Aorta (tissue), 5 donors: ENCODE results near the gene COA1. TPM values are rescaled to one million over a fixed set of nuclear protein-coding genes. Genes with fewer than 3 reads are reported as not detected.

Experiments
- ATAC-seq: fragments of 200-7000 bp; cut with Tn5 transposase; one replicate; pipeline ENCODE4 v1.9.1; 2022; ENCODE audit warnings: moderate library complexity; ENCODE audit not compliant: low FRiP score
- DNase-seq, 2 donors: peaks; one replicate each; pipeline ENCODE4 v3.0.0-alpha.2; 2020
- H3K27ac ChIP-seq, 2 donors: one replicate each; pipeline ENCODE4 v1.5.1; 2013; ENCODE audit warnings: low read length in 2 of 2, mild to moderate bottlenecking in 2 of 2, moderate library complexity in 2 of 2, control low read depth in 1 of 2, inconsistent platforms in 1 of 2, low read depth in 1 of 2
- H3K27me3 ChIP-seq, 2 donors: one replicate each; pipeline ENCODE4 v1.6.1; 2013; ENCODE audit warnings: control low read depth in 1 of 2, low read length in 1 of 2, mild to moderate bottlenecking in 1 of 2, moderate library complexity in 1 of 2; ENCODE audit not compliant: insufficient read depth in 2 of 2, control insufficient read depth in 1 of 2
- H3K36me3 ChIP-seq, 2 donors: one replicate each; pipeline ENCODE4 v1.6.1; 2013; ENCODE audit warnings: control low read depth in 1 of 2, low read length in 1 of 2, mild to moderate bottlenecking in 1 of 2; ENCODE audit not compliant: insufficient read depth in 2 of 2, control insufficient read depth in 1 of 2
- H3K4me1 ChIP-seq, 2 donors: one replicate each; pipeline ENCODE4 v1.6.1; 2013; ENCODE audit warnings: low read length in 2 of 2, control low read depth in 1 of 2, mild to moderate bottlenecking in 1 of 2, moderate library complexity in 1 of 2; ENCODE audit not compliant: insufficient read depth in 2 of 2, control insufficient read depth in 1 of 2
- H3K4me3 ChIP-seq, 2 donors: one replicate each; pipeline ENCODE4 v1.5.1; 2013; ENCODE audit warnings: low read length in 2 of 2, control low read depth in 1 of 2, mild to moderate bottlenecking in 1 of 2
- H3K9me3 ChIP-seq: one replicate; pipeline ENCODE4 v1.6.1; 2013; ENCODE audit warnings: mild to moderate bottlenecking, low read length; ENCODE audit not compliant: control insufficient read depth
- WGBS, 2 donors: extraction: QIAGEN DNeasy Blood & Tissue Kit; methylation state at CpG; one replicate each; pipeline ENCODE4 v1.1.7; 2013; 5-methylcytosine and 5-hydroxymethylcytosine counted together
- intact Hi-C, 2 donors: fragments of 100-400 bp; cut with DNase I; formaldehyde crosslinking; loops; one replicate each; pipeline versions ENCODE4 v1.14.2 to v1.15.0; 2022
- polyA plus RNA-seq, 2 donors: library from polyadenylated mRNA; stranded (reverse); fragments of 200-250 nt; gene quantifications; one replicate each; pipeline ENCODE4 v1.2.3, GENCODE V29; 2013
- total RNA-seq, 2 donors: library from RNA; stranded (reverse); fragmentation: NEBNext Ultra II Directional; extraction: Animal tissue kit (Norgen Biotek cat#: 25700); gene quantifications; one replicate each; pipeline ENCODE4 v1.2.1, GENCODE V29; 2021
- donor health status: healthy with polysubstance abuse.
- donor health status: Bipolar disorder and iron deficiency.
- donor health status: DM: no; HTN: no; CAD: no.
- donor health status: DM: no; HTN: no; CAD: no.
- donor health status: DM: yes; HTN: yes; CAD: no.

The COA1 gene
- total and polyA plus RNA-seq, 4 donors = 36.5 to 57.2 (median 51.5) TPM

DNA sequence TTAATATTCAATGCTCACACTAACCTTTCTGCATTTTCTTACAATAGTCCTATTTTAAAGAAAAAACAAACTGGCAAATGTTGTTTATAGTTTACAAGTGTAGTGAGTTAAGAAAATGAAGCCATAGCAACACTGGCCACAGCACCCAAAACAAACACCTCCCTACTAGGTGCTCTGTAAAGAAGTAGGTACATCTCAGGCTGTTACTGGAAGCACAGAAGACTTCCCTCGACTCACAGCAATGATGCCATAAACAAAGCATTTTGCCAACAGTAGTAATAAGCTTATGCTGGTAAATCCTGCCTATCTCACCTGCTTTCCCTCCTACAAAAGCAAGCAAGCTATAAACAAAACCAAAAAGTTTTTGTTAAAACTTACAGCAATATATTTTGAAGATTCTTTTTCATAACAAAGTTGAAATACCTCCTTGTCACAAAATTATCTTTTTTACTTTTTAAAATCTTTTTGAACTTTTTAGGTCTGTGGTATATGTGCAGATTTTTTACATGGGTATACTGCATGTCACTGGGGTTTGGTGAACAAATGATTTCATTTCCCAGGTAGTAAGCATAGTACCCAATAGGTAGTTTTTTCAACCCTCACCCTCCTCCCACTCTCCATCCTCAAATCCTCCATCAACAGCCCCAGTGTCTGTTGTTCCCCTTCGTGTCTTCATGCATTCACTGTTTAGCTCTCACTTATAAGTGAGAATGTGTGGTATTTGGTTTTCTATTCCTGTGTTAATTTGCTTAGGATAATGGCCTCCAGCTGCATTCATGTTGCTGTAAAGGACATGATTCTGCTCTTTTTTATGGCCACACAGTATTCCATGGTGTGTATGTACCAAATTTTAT, 28.4 kb downstream of the COA1 start:
- ATAC-seq (no peak), DNase-seq (no peak)

GRCh38 chr7:43700059-43700501, 29.2 kb downstream of the COA1 start:
- 5 to 8% methylated on average over 6 of the region's 6 CpGs for WGBS, 2 donors
- Histone ChIP-seq H3K4me3 (no peak overlapping the region), H3K36me3 (no peaks in the 10 kb centered on the region), H3K27me3 (no peaks in the 10 kb centered on the region), H3K9me3 (no peaks in the 10 kb centered on the region), H3K4me1 (peaks cover 0 to 4% of the 10 kb centered on the region in 2 donors), H3K27ac (no peak overlapping the region)
- DNase-seq (no peak), ATAC-seq (peak; percentile 85)
- intact Hi-C loops = loop anchor here (1.0 to 2.0 kb wide), 2 partner anchors 19 to 118 kb away; no protein-coding TSS in a partner anchor

More for the DNA sequence above, 28.4 kb downstream of the COA1 start:
- intact Hi-C loops = loop anchor here (1.0 to 2.0 kb wide), 2 partner anchors 18 to 119 kb away; no protein-coding TSS in a partner anchor
- Histone ChIP-seq H3K4me3 (no peak overlapping the region), H3K4me1 (no peaks in the 10 kb centered on the region), H3K27ac (no peak overlapping the region), H3K9me3 (no peaks in the 10 kb centered on the region), H3K27me3 (no peaks in the 10 kb centered on the region), H3K36me3 (no peaks in the 10 kb centered on the region)
- WGBS, 2 donors = 41 to 44% methylated on average over 2 of the region's 2 CpGs

DNA sequence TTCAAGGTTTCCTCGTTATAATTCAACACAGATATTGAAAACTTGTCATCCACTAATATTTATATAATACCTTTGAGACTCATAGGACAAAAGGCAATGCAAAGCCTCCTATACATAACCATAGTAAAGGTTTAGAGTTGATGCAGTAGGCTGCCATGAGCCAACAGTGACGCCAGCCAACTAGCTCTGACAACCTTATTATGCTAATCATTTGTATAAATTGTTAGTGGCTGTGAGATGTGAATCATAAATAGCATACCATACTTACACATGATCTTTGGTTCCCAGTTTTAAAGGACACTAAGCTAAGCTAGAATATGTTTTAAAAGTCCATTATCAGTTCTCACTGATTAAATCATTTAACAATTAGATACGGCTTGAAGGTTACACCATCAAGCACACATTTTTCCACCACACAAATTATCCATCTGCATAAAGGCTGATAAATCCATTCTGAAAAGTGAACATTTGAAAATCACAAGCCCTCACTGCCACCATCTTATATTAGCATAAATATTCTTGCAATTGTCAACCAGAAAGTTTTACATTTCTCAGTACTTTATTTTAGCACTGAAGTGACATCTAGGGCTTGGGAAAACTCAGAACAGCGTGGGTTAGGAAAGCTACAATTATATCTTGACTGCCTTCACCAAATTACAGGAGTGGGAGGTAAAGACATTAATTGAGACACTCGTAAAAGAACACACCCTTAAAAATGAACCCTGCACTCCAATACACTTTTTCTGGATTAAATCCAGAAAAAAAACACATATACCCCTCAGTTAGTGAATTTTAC, 30.7 kb downstream of the COA1 start:
- no peaks in the 10 kb centered on the region for H3K9me3 ChIP-seq
- no peak for ATAC-seq
- no peak overlapping the region for H3K27ac ChIP-seq
- no peak for DNase-seq
- H3K36me3 ChIP-seq = no peaks in the 10 kb centered on the region
- WGBS, 2 donors = 83% methylated on average over 5 of the region's 5 CpGs
- H3K4me1 ChIP-seq = peaks cover 0 to 4% of the 10 kb centered on the region in 2 donors
- no peaks in the 10 kb centered on the region for H3K27me3 ChIP-seq
- no peak overlapping the region for H3K4me3 ChIP-seq
- intact Hi-C loops = no loop called here

DNA sequence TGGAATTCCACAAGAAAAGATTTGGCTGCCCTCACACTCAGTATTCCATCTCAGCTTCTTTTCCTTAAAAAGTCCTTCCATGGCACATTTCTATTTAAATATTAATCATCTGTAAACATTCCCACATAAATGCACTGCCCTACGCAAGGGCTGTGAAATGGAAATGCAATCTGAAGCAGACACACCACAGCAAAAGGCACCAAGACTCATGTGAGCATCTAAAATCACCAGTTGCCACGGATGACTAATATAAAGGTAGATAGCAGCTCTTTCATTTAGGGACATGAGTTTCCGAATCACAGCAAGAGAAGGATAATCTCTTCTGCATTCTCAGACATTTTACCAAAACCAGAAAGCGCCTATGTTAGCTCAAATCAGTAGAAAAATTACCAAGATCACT, 31.6 kb downstream of the COA1 start:
- ATAC-seq (no peak), DNase-seq (no peak)
- H3K27ac ChIP-seq = no peak overlapping the region
- 84 to 89% methylated on average over 4 of the region's 4 CpGs for WGBS, 2 donors
- no peaks in the 10 kb centered on the region for H3K27me3 ChIP-seq
- no peaks in the 10 kb centered on the region for H3K36me3 ChIP-seq
- peaks cover 0 to 4% of the 10 kb centered on the region in 2 donors for H3K4me1 ChIP-seq
- intact Hi-C loops = no loop called here
- no peaks in the 10 kb centered on the region for H3K9me3 ChIP-seq
- no peak overlapping the region for H3K4me3 ChIP-seq

- no peak for ATAC-seq
- peaks cover 0 to 4% of the 10 kb centered on the region in 2 donors for H3K4me1 ChIP-seq
- no peak overlapping the region for H3K4me3 ChIP-seq
- H3K27me3 ChIP-seq = no peaks in the 10 kb centered on the region
- DNase-seq = no peak
- no peak overlapping the region for H3K27ac ChIP-seq
- intact Hi-C loops = no loop called here
- 100% methylated on average over 1 of the region's 1 CpG for WGBS, 2 donors
- H3K9me3 ChIP-seq = no peaks in the 10 kb centered on the region
- no peaks in the 10 kb centered on the region for H3K36me3 ChIP-seq
Observed at GRCh38 chr7:43695365-43695764, 34.0 kb downstream of the COA1 start.

DNA sequence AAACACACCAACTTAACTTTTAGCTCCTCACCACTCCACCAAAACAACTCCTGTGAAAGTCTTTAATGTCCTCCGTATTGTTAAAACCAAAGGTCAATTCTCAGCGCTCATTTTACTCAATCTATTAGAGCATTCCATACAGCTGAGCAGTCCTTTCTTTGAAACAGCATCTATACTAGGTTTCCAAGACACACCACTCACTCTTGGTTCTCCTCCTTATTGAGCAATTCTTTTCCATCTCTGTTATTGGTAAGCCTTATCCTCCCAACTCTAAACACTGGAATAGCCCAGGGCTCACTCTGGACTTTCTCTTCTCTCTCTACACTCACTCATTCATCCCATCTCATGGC, 34.9 kb downstream of the COA1 start:
- 97 to 98% methylated on average over 2 of the region's 2 CpGs for WGBS, 2 donors
- no peaks in the 10 kb centered on the region for H3K36me3 ChIP-seq
- H3K9me3 ChIP-seq = no peaks in the 10 kb centered on the region
- H3K4me3 ChIP-seq = no peak overlapping the region
- no peak for ATAC-seq
- H3K4me1 ChIP-seq = peaks cover 0 to 4% of the 10 kb centered on the region in 2 donors
- no peak overlapping the region for H3K27ac ChIP-seq
- intact Hi-C loops = no loop called here
- DNase-seq = no peak
- no peaks in the 10 kb centered on the region for H3K27me3 ChIP-seq

GRCh38 chr7:43693687-43694398, 35.5 kb downstream of the COA1 start:
- H3K27me3 ChIP-seq = no peaks in the 10 kb centered on the region
- peaks cover 0 to 4% of the 10 kb centered on the region in 2 donors for H3K4me1 ChIP-seq
- no peaks in the 10 kb centered on the region for H3K36me3 ChIP-seq
- H3K9me3 ChIP-seq = no peaks in the 10 kb centered on the region
- no peak overlapping the region for H3K27ac ChIP-seq
- 94 to 96% methylated on average over 4 of the region's 4 CpGs for WGBS, 2 donors
- ATAC-seq (no peak), DNase-seq (no peak)
- H3K4me3 ChIP-seq = no peak overlapping the region
- intact Hi-C loops = no loop called here

- Histone ChIP-seq H3K27ac (no peak overlapping the region), H3K27me3 (no peaks in the 10 kb centered on the region), H3K4me1 (peaks cover 0 to 4% of the 10 kb centered on the region in 2 donors), H3K4me3 (no peak overlapping the region), H3K36me3 (no peaks in the 10 kb centered on the region), H3K9me3 (no peaks in the 10 kb centered on the region)
- 78 to 83% methylated on average over 2 of the region's 2 CpGs for WGBS, 2 donors
- intact Hi-C loops = no loop called here
- DNase-seq (no peak), ATAC-seq (no peak)
Observed at GRCh38 chr7:43692582-43693373, 36.5 kb downstream of the COA1 start.
